SK-N-SH (cell line): ENCODE measurements around the gene GPR160. TPM values are rescaled to one million over a fixed set of nuclear protein-coding genes. Genes with fewer than 3 reads are reported as not detected.

ENCODE experiments used
- CTCF ChIA-PET: fragments of 300-600, 350-600 bp; formaldehyde crosslinking; extraction: SDS; loops from one replicate; lab custom pipeline; 2021; lab: Yijun Ruan, JAX
- POLR2A ChIA-PET: fragments of 350-600 bp; sonication (Branson Sonifier 250); formaldehyde crosslinking; extraction: SDS; loops from one replicate; lab custom pipeline; 2020; ENCODE audit warnings: antibody characterized with exemption, inconsistent platforms; lab: Yijun Ruan, JAX
- DNase-seq: peaks from one replicate; pipeline ENCODE4 v3.0.0; 2012
- H2AFZ ChIP-seq: fragments of 200-600 bp; sonication (generic); 2 replicates; pipeline ENCODE4 v1.8.1; 2016; ENCODE audit warnings: antibody characterized with exemption, mild to moderate bottlenecking, low read depth
- H3F3A ChIP-seq: fragments of 200-600 bp; sonication (generic); replicated peaks from 2 replicates; pipeline ENCODE3; 2016; ENCODE audit warnings: antibody characterized with exemption, mild to moderate bottlenecking; ENCODE audit not compliant: insufficient read depth
- H3K27ac ChIP-seq, 2 experiments: fragments of 200-500 bp in 1 of 2; fragments of 200-600 bp in 1 of 2; sonication (Bioruptor generic) in 1 of 2; sonication (generic), shearing (Covaris generic) in 1 of 2; 2 replicates each; pipeline versions ENCODE4 v1.5.1 to v1.6.1; 2014 to 2016; ENCODE audit warnings: low read depth in 2 of 2, inconsistent platforms in 1 of 2, low read length in 1 of 2, mild to moderate bottlenecking in 1 of 2, mixed read lengths in 1 of 2
- H3K27me3 ChIP-seq: fragments of 200-600 bp; sonication (generic), shearing (Covaris generic); 2 replicates; pipeline ENCODE4 v1.6.1; 2016; ENCODE audit warnings: mixed run types; ENCODE audit not compliant: insufficient read depth
- H3K36me3 ChIP-seq, 2 experiments: fragments of 200-500 bp in 1 of 2; fragments of 200-600 bp in 1 of 2; sonication (Bioruptor generic) in 1 of 2; sonication (generic) in 1 of 2; replicated peaks in 1 of 2; 2 replicates each; pipeline versions ENCODE3 to v1.5.1; 2014 to 2016; ENCODE audit warnings: low read length in 1 of 2, mild to moderate bottlenecking in 1 of 2; ENCODE audit not compliant: insufficient read depth in 2 of 2, control insufficient read depth in 1 of 2
- H3K4me1 ChIP-seq, 2 experiments: fragments of 200-500 bp in 1 of 2; fragments of 200-600 bp in 1 of 2; sonication (Bioruptor generic) in 1 of 2; sonication (generic), shearing (Covaris generic) in 1 of 2; 2 replicates each; pipeline versions ENCODE4 v1.5.1 to v1.6.1; 2014 to 2016; ENCODE audit warnings: low read depth in 1 of 2, low read length in 1 of 2, mixed run types in 1 of 2; ENCODE audit not compliant: insufficient read depth in 2 of 2, control insufficient read depth in 1 of 2
- H3K4me2 ChIP-seq: fragments of 200-600 bp; sonication (generic), shearing (Covaris generic); 2 replicates; pipeline ENCODE4 v1.6.1; 2017; ENCODE audit warnings: mixed run types
- H3K4me3 ChIP-seq, 2 experiments: fragments of 200-500 bp in 1 of 2; fragments of 200-600 bp in 1 of 2; sonication (Bioruptor generic) in 1 of 2; sonication (generic), shearing (Covaris generic) in 1 of 2; 2 replicates each; pipeline versions ENCODE4 v1.5.1 to v1.8.1; 2014 to 2016; ENCODE audit warnings: low read depth in 2 of 2, inconsistent platforms in 1 of 2, low read length in 1 of 2, mild to moderate bottlenecking in 1 of 2, mixed read lengths in 1 of 2, moderate library complexity in 1 of 2
- H3K79me2 ChIP-seq: fragments of 200-600 bp; sonication (generic); 2 replicates; pipeline ENCODE4 v1.8.1; 2017; ENCODE audit warnings: mild to moderate bottlenecking; ENCODE audit not compliant: insufficient read depth
- H3K9ac ChIP-seq: fragments of 200-600 bp; sonication (generic); 2 replicates; pipeline ENCODE4 v1.6.1; 2017; ENCODE audit warnings: mixed run types
- H3K9me2 ChIP-seq: fragments of 200-600 bp; sonication (generic); 2 replicates; pipeline ENCODE4 v1.6.1; 2017; ENCODE audit warnings: mixed run types
- H3K9me3 ChIP-seq: fragments of 200-600 bp; sonication (generic); 2 replicates; pipeline ENCODE4 v1.6.1; 2017; ENCODE audit warnings: mixed run types, mild to moderate bottlenecking, moderate library complexity
- H4K20me1 ChIP-seq: fragments of 200-600 bp; sonication (generic); 2 replicates; pipeline ENCODE4 v1.6.1; 2017; ENCODE audit warnings: mild to moderate bottlenecking, mixed run types; ENCODE audit not compliant: insufficient read depth
- ELF1 ChIP-seq: IDR thresholded peaks from 2 replicates; pipeline ENCODE4 v1.4.0; 2012
- EP300 ChIP-seq, 2 experiments: IDR thresholded peaks; 2 replicates each; pipeline versions ENCODE4 v1.4.0 to v1.6.1; 2012; ENCODE audit warnings: borderline replicate concordance in 1 of 2, low read depth in 1 of 2, low read length in 1 of 2
- EZH2phosphoT487 ChIP-seq: fragments of 200-600 bp; sonication (generic); IDR thresholded peaks from 2 replicates; pipeline ENCODE4 v1.6.1; 2017; ENCODE audit warnings: low read depth, mixed run types, mild to moderate bottlenecking, antibody characterized with exemption, moderate library complexity, borderline replicate concordance
- GATA2 ChIP-seq: sonication (generic); formaldehyde crosslinking; IDR thresholded peaks from 2 replicates; pipeline ENCODE4 v1.5.0; 2020; ENCODE audit warnings: mild to moderate bottlenecking, missing genetic modification reagents
- JUND ChIP-seq: IDR thresholded peaks from 2 replicates; pipeline ENCODE4 v1.4.0; 2012
- MEF2A ChIP-seq: IDR thresholded peaks from 2 replicates; pipeline ENCODE4 v1.4.0; 2012; ENCODE audit warnings: low read depth, borderline replicate concordance
- NFIC ChIP-seq: IDR thresholded peaks from 2 replicates; pipeline ENCODE4 v1.4.0; 2012; ENCODE audit warnings: borderline replicate concordance
- NRF1 ChIP-seq: IDR thresholded peaks from 2 replicates; pipeline ENCODE4 v1.6.1; 2012; ENCODE audit warnings: low read depth, mild to moderate bottlenecking, low read length
- RCOR1 ChIP-seq: fragments of 150-350 bp; IDR thresholded peaks from 2 replicates; pipeline ENCODE4 v1.6.1; 2017; ENCODE audit warnings: antibody characterized with exemption, low read length
- TAF1 ChIP-seq: IDR thresholded peaks from 2 replicates; pipeline ENCODE4 v1.6.1; 2012; ENCODE audit warnings: low read depth, mild to moderate bottlenecking, low read length, moderate library complexity, borderline replicate concordance
- TEAD4 ChIP-seq: IDR thresholded peaks from 2 replicates; pipeline ENCODE4 v1.4.0; 2012; ENCODE audit warnings: mild to moderate bottlenecking, borderline replicate concordance; ENCODE audit not compliant: insufficient read depth
- YY1 ChIP-seq: IDR thresholded peaks from 2 replicates; pipeline ENCODE4 v1.4.0; 2012; ENCODE audit warnings: low read depth, mild to moderate bottlenecking
- WGBS: methylation state at CpG from one replicate; pipeline ENCODE4 v1.1.6; 2017; ENCODE audit warnings: low lambda C conversion rate; 5-methylcytosine and 5-hydroxymethylcytosine counted together
- polyA plus RNA-seq, 3 experiments: library from polyadenylated mRNA; depleted of rRNA; stranded (reverse); fragments of >200 nt; gene quantifications; 2 replicates each; pipeline ENCODE4 v1.2.3, GENCODE V29; 2012
- TF ChIP-seq, protein P1 (sequence below): IDR thresholded peaks from 2 replicates; pipeline ENCODE4 v1.4.0; 2012; ENCODE audit warnings: low read depth, borderline replicate concordance
- TF ChIP-seq, protein P2 (sequence below): fragments of 150-350 bp; IDR thresholded peaks from 2 replicates; pipeline ENCODE4 v1.6.1; 2017; ENCODE audit warnings: antibody characterized with exemption, low read length, low read depth, borderline replicate concordance
- TF ChIP-seq, protein P3 (sequence below): IDR thresholded peaks from 2 replicates; pipeline ENCODE4; 2012

GPR160 gene
- polyA plus RNA-seq, 1 of the 3 experiments (the other 2 are of a cell fraction), result 0.31 TPM

DNA sequence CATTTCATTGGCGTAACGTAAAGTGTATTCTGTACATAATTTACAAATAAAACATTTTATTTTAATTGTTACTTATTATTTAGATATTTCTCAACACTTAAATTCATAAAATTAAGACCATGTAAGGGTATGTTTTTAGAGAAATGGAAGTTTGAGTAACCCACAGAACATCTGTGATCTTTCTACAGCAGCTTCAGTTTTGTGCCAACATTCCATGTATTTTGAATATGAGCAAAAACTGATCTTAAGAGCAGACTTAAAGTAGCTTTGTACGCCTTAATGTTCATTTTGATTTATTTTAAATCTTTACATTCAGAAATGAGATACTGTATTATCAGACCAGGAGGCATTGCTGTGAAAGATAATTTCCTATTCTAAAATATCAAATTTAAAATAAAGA lies 44.0 kb upstream of the GPR160 start:
- no peak overlapping the region for H2AFZ ChIP-seq
- H3K4me1 ChIP-seq, result no peaks in the 10 kb centered on the region
- no peaks in the 10 kb centered on the region for H3K27me3 ChIP-seq
- DNase-seq, result no peak
- no peaks in the 10 kb centered on the region for H3K9me3 ChIP-seq
- H3K4me2 ChIP-seq, result no peak overlapping the region
- 100% methylated on average over 3 of the region's 3 CpGs for WGBS
- H3K36me3 ChIP-seq, result peaks cover 60 to 65% of the 10 kb centered on the region in 2 experiments
- no peaks in the 10 kb centered on the region for H3K9me2 ChIP-seq
- H3F3A ChIP-seq, result peaks cover 3% of the 10 kb centered on the region
- no peak overlapping the region for H3K9ac ChIP-seq
- CTCF ChIA-PET, result no interaction called here
- POLR2A ChIA-PET, result no interaction called here
- H4K20me1 ChIP-seq, result no peaks in the 10 kb centered on the region
- H3K79me2 ChIP-seq, result no peaks in the 10 kb centered on the region
- TF ChIP-seq GATA2 (CRISPR knock-in tag) (no peak), EZH2phosphoT487 (no peak)
- no peak overlapping the region for H3K4me3 ChIP-seq
- H3K27ac ChIP-seq, result no peak overlapping the region

DNA sequence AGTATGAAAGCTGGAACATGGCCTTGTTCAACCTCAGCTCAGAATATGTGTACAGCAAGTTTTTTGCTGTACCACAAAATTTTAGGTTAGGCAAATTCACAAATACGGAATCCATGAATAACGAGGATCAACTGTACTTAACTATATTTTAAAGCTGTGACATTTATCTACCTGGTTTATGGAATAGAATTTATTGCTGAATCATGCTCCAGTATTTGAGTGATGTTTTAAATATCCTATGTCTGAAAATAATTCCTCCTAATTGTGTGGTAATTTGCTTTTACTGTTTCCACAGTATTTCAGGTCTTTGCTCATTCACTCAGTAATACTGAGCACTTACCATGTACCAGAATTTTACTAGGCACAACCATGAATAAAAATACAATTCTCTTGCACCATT lies 41.7 kb upstream of the GPR160 start:
- TF ChIP-seq, protein P1, sequence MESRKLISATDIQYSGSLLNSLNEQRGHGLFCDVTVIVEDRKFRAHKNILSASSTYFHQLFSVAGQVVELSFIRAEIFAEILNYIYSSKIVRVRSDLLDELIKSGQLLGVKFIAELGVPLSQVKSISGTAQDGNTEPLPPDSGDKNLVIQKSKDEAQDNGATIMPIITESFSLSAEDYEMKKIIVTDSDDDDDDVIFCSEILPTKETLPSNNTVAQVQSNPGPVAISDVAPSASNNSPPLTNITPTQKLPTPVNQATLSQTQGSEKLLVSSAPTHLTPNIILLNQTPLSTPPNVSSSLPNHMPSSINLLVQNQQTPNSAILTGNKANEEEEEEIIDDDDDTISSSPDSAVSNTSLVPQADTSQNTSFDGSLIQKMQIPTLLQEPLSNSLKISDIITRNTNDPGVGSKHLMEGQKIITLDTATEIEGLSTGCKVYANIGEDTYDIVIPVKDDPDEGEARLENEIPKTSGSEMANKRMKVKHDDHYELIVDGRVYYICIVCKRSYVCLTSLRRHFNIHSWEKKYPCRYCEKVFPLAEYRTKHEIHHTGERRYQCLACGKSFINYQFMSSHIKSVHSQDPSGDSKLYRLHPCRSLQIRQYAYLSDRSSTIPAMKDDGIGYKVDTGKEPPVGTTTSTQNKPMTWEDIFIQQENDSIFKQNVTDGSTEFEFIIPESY, result no peak
- no peak for TF ChIP-seq TEAD4
- TF ChIP-seq, protein P2, sequence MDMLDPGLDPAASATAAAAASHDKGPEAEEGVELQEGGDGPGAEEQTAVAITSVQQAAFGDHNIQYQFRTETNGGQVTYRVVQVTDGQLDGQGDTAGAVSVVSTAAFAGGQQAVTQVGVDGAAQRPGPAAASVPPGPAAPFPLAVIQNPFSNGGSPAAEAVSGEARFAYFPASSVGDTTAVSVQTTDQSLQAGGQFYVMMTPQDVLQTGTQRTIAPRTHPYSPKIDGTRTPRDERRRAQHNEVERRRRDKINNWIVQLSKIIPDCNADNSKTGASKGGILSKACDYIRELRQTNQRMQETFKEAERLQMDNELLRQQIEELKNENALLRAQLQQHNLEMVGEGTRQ, result no peak
- TF ChIP-seq ELF1, result no peak
- no peak for TF ChIP-seq TAF1
- no peak for TF ChIP-seq YY1
- TF ChIP-seq, protein P3, sequence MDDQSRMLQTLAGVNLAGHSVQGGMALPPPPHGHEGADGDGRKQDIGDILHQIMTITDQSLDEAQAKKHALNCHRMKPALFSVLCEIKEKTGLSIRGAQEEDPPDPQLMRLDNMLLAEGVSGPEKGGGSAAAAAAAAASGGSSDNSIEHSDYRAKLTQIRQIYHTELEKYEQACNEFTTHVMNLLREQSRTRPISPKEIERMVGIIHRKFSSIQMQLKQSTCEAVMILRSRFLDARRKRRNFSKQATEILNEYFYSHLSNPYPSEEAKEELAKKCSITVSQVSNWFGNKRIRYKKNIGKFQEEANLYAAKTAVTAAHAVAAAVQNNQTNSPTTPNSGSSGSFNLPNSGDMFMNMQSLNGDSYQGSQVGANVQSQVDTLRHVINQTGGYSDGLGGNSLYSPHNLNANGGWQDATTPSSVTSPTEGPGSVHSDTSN, result no peak
- TF ChIP-seq EP300 (IDR thresholded peaks at IDR 0.05; ENCODE audit: borderline replicate concordance in 1 of 2, low read depth in 1 of 2, low read length in 1 of 2), result no peak
- TF ChIP-seq JUND, result no peak
- no peak for TF ChIP-seq MEF2A
- TF ChIP-seq RCOR1, result no peak
- no peak for TF ChIP-seq NRF1
- TF ChIP-seq NFIC, result no peak
- H2AFZ ChIP-seq, result no peak overlapping the region
- no peaks in the 10 kb centered on the region for H3K79me2 ChIP-seq
- no peak overlapping the region; a peak in 1 of 4 replicates for H3K27ac ChIP-seq
- peaks cover 3% of the 10 kb centered on the region for H3F3A ChIP-seq
- CTCF ChIA-PET, result interaction anchor here (0.6 to 0.7 kb wide), 2 partner anchors 29 to 471 kb away, joined by 3 read pairs; no protein-coding TSS in a partner anchor
- DNase-seq, result no peak
- 100% methylated on average over 2 of the region's 2 CpGs for WGBS
- no peaks in the 10 kb centered on the region for H3K27me3 ChIP-seq
- POLR2A ChIA-PET, result no interaction called here
- no peak overlapping the region for H3K9ac ChIP-seq
- H3K36me3 ChIP-seq, result peaks cover 44 to 48% of the 10 kb centered on the region in 2 experiments
- H3K9me2 ChIP-seq, result no peaks in the 10 kb centered on the region
- H3K4me2 ChIP-seq, result no peak overlapping the region
- no peaks in the 10 kb centered on the region for H3K9me3 ChIP-seq
- H4K20me1 ChIP-seq, result no peaks in the 10 kb centered on the region
- H3K4me3 ChIP-seq, result no peak overlapping the region
- H3K4me1 ChIP-seq, result no peaks in the 10 kb centered on the region
